ENCODE measurements around the gene GSDME.

- TF ChIP-seq POLR2A (IDR thresholded peaks at IDR 0.05; ENCODE audit: low read depth, low read length) (no peak), POLR2AphosphoS5 (IDR thresholded peaks at IDR 0.05; ENCODE audit: low read depth, low read length) (no peak), TAF1 (IDR thresholded peaks at IDR 0.05; ENCODE audit: borderline replicate concordance, low read depth, low read length) (no peak)
These were observed 16.4 kb downstream of the GSDME start for GRCh38 chr7:24740871-24741270.
